K562 (cell line): ENCODE measurements around the gene NLK. TPM values are rescaled to one million over a fixed set of nuclear protein-coding genes. Genes with fewer than 3 reads are reported as not detected.

Source experiments
- ATAC-seq: fragments of 200-7000 bp; cut with Tn5 transposase; 3 replicates; pipeline ENCODE4 v1.9.1; 2020; ENCODE audit warnings: moderate library complexity
- BruUV-seq: library from RNA; stranded (reverse); fragments of 400-500 nt; replicated peaks from 2 replicates; lab custom pipeline; 2021; lab: Mats Ljungman, UMichigan
- CTCF ChIA-PET: fragments of 300-600 bp; formaldehyde crosslinking; extraction: SDS; loops from one replicate; lab custom pipeline; 2021; ENCODE audit warnings: low intra/inter-chr PET ratio; lab: Yijun Ruan, JAX
- POLR2A ChIA-PET: fragments of 300-600, 350-650 bp; sonication (Branson Sonifier 250); formaldehyde crosslinking; extraction: SDS; loops from one replicate; lab custom pipeline; 2021; ENCODE audit warnings: antibody characterized with exemption, inconsistent platforms; lab: Yijun Ruan, JAX
- DNase-seq, 4 experiments: peaks; one replicate each; pipeline versions ENCODE4 v3.0.0 to v3.0.0-alpha.2; 2011 to 2018; ENCODE audit warnings: low spot score in 3 of 4, mixed read lengths in 3 of 4; ENCODE audit errors: extremely low read depth in 1 of 4
- FAIRE-seq: peaks from 2 replicates; lab custom pipeline; 2011; peaks lifted over from hg19 to GRCh38; lab: Jason Lieb, UNC
- H2AFZ ChIP-seq: 2 replicates; pipeline ENCODE4 v1.6.0; 2011; ENCODE audit warnings: low read depth, low read length, control low read depth, inconsistent platforms
- H3K27ac ChIP-seq: fragments of 200-600 bp; 3 replicates; pipeline ENCODE4 v1.8.0; 2011; ENCODE audit warnings: low read depth, mild to moderate bottlenecking, control low read depth, inconsistent platforms, low read length, moderate library complexity, mixed read lengths; ENCODE audit errors: extremely low read depth
- H3K27me3 ChIP-seq, 2 experiments: fragments of 300-600 bp in 1 of 2; 2 replicates in 1 of 2; 3 replicates in 1 of 2; pipeline versions ENCODE4 v1.6.0 to v1.8.0; 2011; ENCODE audit warnings: inconsistent platforms in 2 of 2, low read length in 2 of 2, mild to moderate bottlenecking in 1 of 2, mixed read lengths in 1 of 2, moderate library complexity in 1 of 2; ENCODE audit not compliant: control insufficient read depth in 2 of 2, insufficient read depth in 2 of 2
- H3K36me3 ChIP-seq: fragments of 300-600 bp; 3 replicates; pipeline ENCODE4 v1.8.0; 2011; ENCODE audit warnings: mild to moderate bottlenecking, low read length, inconsistent platforms; ENCODE audit not compliant: control insufficient read depth, insufficient read depth
- H3K4me1 ChIP-seq, 2 experiments: fragments of 200-600 bp in 1 of 2; replicated peaks in 1 of 2; 2 replicates in 1 of 2; 3 replicates in 1 of 2; pipeline versions ENCODE4 v1.5.1 to v1.8.0; 2011; ENCODE audit warnings: inconsistent platforms in 2 of 2, low read length in 2 of 2, mild to moderate bottlenecking in 1 of 2, mixed read lengths in 1 of 2, moderate library complexity in 1 of 2; ENCODE audit not compliant: control insufficient read depth in 2 of 2, insufficient read depth in 2 of 2
- H3K4me2 ChIP-seq: 2 replicates; pipeline ENCODE4 v1.6.1; 2011; ENCODE audit warnings: low read length, control low read depth, inconsistent platforms, mixed read lengths; ENCODE audit not compliant: insufficient read depth
- H3K4me3 ChIP-seq: fragments of 200-600 bp; sonication (generic), shearing (Covaris generic); 2 replicates; pipeline ENCODE4 v1.5.1; 2016; ENCODE audit warnings: control low read depth, inconsistent platforms
- H3K79me2 ChIP-seq: fragments of 200-600 bp; 3 replicates; pipeline ENCODE4 v1.8.0; 2011; ENCODE audit warnings: low read length, inconsistent platforms; ENCODE audit not compliant: control insufficient read depth, insufficient read depth
- H3K9ac ChIP-seq, 2 experiments: 2 replicates each; pipeline versions ENCODE4 v1.6.0 to v1.6.1; 2011; ENCODE audit warnings: low read depth in 2 of 2, low read length in 2 of 2, control low read depth in 1 of 2, inconsistent platforms in 1 of 2, mild to moderate bottlenecking in 1 of 2, mixed read lengths in 1 of 2; ENCODE audit not compliant: insufficient read depth in 1 of 2
- H3K9me1 ChIP-seq: one replicate; pipeline ENCODE4 v1.6.0; 2011; ENCODE audit warnings: inconsistent platforms, mild to moderate bottlenecking, low read length, moderate library complexity; ENCODE audit not compliant: control insufficient read depth, insufficient read depth
- H3K9me3 ChIP-seq: replicated peaks from 2 replicates; pipeline ENCODE4 v1.5.1; 2011; ENCODE audit warnings: low read depth, low read length, inconsistent platforms; ENCODE audit not compliant: control insufficient read depth, insufficient read depth
- H4K20me1 ChIP-seq: replicated peaks from 2 replicates; pipeline ENCODE4 v1.6.1; 2011; ENCODE audit warnings: low read length, inconsistent platforms, mixed read lengths; ENCODE audit not compliant: control insufficient read depth, insufficient read depth
- HMG20A ChIP-seq: fragments of 450-650 bp; formaldehyde crosslinking; conservative IDR thresholded peaks from 2 replicates; pipeline ENCODE4 v1.4.0; 2020; ENCODE audit warnings: mild to moderate bottlenecking, mixed read lengths
- PCBP1 ChIP-seq: fragments of 200-400 bp; formaldehyde crosslinking; IDR thresholded peaks from 2 replicates; pipeline ENCODE4 v1.6.1; 2018; ENCODE audit warnings: mild to moderate bottlenecking, low read depth, low read length; ENCODE audit not compliant: poor library complexity, severe bottlenecking
- SIRT6 ChIP-seq: IDR thresholded peaks from one replicate; pipeline ENCODE4 v1.6.1; 2012; ENCODE audit warnings: low read depth, mild to moderate bottlenecking, control low read depth, inconsistent platforms, low read length, moderate library complexity
- STAT5B ChIP-seq: fragments of 250-450 bp; sonication (Bioruptor Pico); IDR thresholded peaks from 2 replicates; pipeline ENCODE4 v1.8.0; 2021; ENCODE audit warnings: mild to moderate bottlenecking, inconsistent platforms
- WGBS: fragments of 100-300 bp; shearing (Covaris generic); methylation state at CpG from one replicate; pipeline ENCODE4 v1.1.6; 2016; ENCODE audit warnings: low coverage, mixed read lengths; ENCODE audit not compliant: insufficient coverage; ENCODE audit errors: missing lambda C conversion rate; 5-methylcytosine and 5-hydroxymethylcytosine counted together
- in situ Hi-C: fragments of 300-500 bp; cut with MboI; formaldehyde crosslinking; loops from 4 replicates; pipeline ENCODE4 v1.15.0; 2018; ENCODE audit warnings: inconsistent platforms, mixed read lengths
- intact Hi-C: fragments of 100-400 bp; cut with micrococcal nuclease; formaldehyde crosslinking; loops from 2 replicates; pipeline ENCODE4 v1.14.2; 2022
- polyA plus RNA-seq, 8 experiments: library from polyadenylated mRNA; depleted of rRNA in 4 of 8; stranded (reverse) in 5 of 8; unstranded in 3 of 8; fragments of >200 nt; fragmentation: Nextera tagmentation in 2 of 8; fragmentation: Illumina TruSeq in 1 of 8; extraction: Ambion mirVana in 2 of 8; extraction: Trizol in 1 of 8; gene quantifications; 2 replicates each; pipeline versions ENCODE4 v1.2.1 to v1.2.3, GENCODE V29; 2011 to 2014; ENCODE audit warnings: inconsistent platforms in 1 of 8, missing spikeins in 1 of 8
- total RNA-seq, 7 experiments: library from RNA; depleted of rRNA in 6 of 7; stranded (reverse); fragments of >200 nt in 6 of 7; fragmentation: Illumina TruSeq in 2 of 7; extraction: Trizol in 2 of 7; gene quantifications; 2 replicates each; pipeline versions ENCODE4 v1.2.1 to v1.2.3, GENCODE V29; 2011 to 2021; ENCODE audit warnings: low replicate concordance in 1 of 7
- TF ChIP-seq, protein P1 (sequence below), 2 experiments: IDR thresholded peaks in 1 of 2; conservative IDR thresholded peaks in 1 of 2; 2 replicates each; pipeline ENCODE4 v1.6.1; 2016; ENCODE audit warnings: low read depth in 2 of 2, mild to moderate bottlenecking in 1 of 2, missing compliant biosample characterization in 1 of 2, missing genetic modification characterization in 1 of 2, moderate library complexity in 1 of 2

The NLK gene
- total and polyA plus RNA-seq, 9 of the 15 experiments (the other 6 are each of a cell fraction or from before 2014, with no cell fraction given), result 10.9 to 59.6 (median 26.7) TPM

DNA sequence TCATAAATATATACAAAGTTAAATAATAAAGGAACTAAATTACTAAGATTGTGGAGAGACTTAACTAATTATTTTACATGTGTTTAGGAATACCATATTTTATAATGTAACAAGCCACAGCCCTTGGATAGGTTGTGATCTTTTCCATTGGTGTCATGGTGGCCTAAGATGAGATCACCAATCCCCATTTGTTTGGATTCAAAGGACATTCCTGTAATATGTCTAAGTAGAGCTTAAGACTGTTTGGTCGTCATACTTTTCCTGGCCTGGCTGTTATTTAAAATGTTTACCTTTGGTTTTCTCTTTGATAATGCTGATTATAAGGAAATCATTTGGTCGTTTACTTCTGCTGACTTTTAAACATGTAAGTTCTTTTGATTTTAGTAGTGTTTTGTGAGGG, 118.1 kb downstream of the NLK start:
- H3K9me1 ChIP-seq, result no peaks in the 10 kb centered on the region
- FAIRE-seq, result no peak
- H3K36me3 ChIP-seq, result peaks cover 6% of the 10 kb centered on the region; the same call in 1 of the 3 replicates
- 44% methylated on average over 2 of the region's 2 CpGs for WGBS
- no peak overlapping the region for H3K4me2 ChIP-seq
- H3K27ac ChIP-seq, result no peak overlapping the region
- H3K4me3 ChIP-seq, result no peak overlapping the region
- H4K20me1 ChIP-seq, result no peaks in the 10 kb centered on the region
- POLR2A ChIA-PET, result interaction anchor here (0.7 to 1.4 kb wide), 2 partner anchors 10 kb away, joined by 3 read pairs; no protein-coding TSS in a partner anchor
- H3K27me3 ChIP-seq, result no peaks in the 10 kb centered on the region
- CTCF ChIA-PET, result no interaction called here
- intact Hi-C loops (no loop called here), in situ Hi-C loops (no loop called here)
- no peaks in the 10 kb centered on the region for H3K4me1 ChIP-seq
- no peaks in the 10 kb centered on the region for H3K9me3 ChIP-seq
- TF ChIP-seq SIRT6 (no peak), PCBP1 (no peak), STAT5B (CRISPR knock-in tag) (no peak), HMG20A (CRISPR knock-in tag) (no peak)
- TF ChIP-seq, protein P1, sequence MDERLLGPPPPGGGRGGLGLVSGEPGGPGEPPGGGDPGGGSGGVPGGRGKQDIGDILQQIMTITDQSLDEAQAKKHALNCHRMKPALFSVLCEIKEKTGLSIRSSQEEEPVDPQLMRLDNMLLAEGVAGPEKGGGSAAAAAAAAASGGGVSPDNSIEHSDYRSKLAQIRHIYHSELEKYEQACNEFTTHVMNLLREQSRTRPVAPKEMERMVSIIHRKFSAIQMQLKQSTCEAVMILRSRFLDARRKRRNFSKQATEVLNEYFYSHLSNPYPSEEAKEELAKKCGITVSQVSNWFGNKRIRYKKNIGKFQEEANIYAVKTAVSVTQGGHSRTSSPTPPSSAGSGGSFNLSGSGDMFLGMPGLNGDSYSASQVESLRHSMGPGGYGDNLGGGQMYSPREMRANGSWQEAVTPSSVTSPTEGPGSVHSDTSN (CRISPR knock-in tag; IDR thresholded peaks at IDR 0.05; ENCODE audit: low read depth), result no peak
- TF ChIP-seq, protein P1 (tag; conservative IDR thresholded peaks at IDR 0.05; ENCODE audit: low read depth), result no peak
- TF ChIP-seq, all 486 proteins: peak for 0
- Histone ChIP-seq H3K9ac (no peak overlapping the region), H3K79me2 (no peaks in the 10 kb centered on the region), H2AFZ (no peak overlapping the region)
- DNase-seq (no peak), ATAC-seq (no peak)
- BruUV-seq, result no TSS peak
